Neural progenitor cell (in vitro differentiated cells): ENCODE results near the gene PCSK6. TPM values are rescaled to one million over a fixed set of nuclear protein-coding genes. Genes with fewer than 3 reads are reported as not detected.

Experiments used
- DNase-seq: peaks from one replicate; pipeline ENCODE4 v3.0.0-alpha.2; 2016; ENCODE audit warnings: low spot score
- H2AFZ ChIP-seq: fragments of 200-600 bp; sonication (generic); replicated peaks from 2 replicates; pipeline ENCODE4 v1.6.1; 2016; ENCODE audit warnings: antibody characterized with exemption
- H3F3A ChIP-seq: fragments of 200-600 bp; sonication (generic); 2 replicates; pipeline ENCODE4 v1.6.1; 2016; ENCODE audit warnings: antibody characterized with exemption, low read depth
- H3K27ac ChIP-seq: fragments of 200-600 bp; sonication (generic); 2 replicates; pipeline ENCODE4 v1.5.1; 2016; ENCODE audit warnings: mild to moderate bottlenecking
- H3K27me3 ChIP-seq: fragments of 200-600 bp; sonication (generic); 2 replicates; pipeline ENCODE4 v1.6.1; 2016; ENCODE audit warnings: mild to moderate bottlenecking, moderate library complexity
- H3K36me3 ChIP-seq: fragments of 200-600 bp; sonication (generic); 2 replicates; pipeline ENCODE4 v1.5.1; 2016
- H3K4me1 ChIP-seq: fragments of 200-600 bp; sonication (generic); 2 replicates; pipeline ENCODE4 v1.6.1; 2016; ENCODE audit warnings: mixed run types
- H3K4me2 ChIP-seq: fragments of 200-600 bp; sonication (generic); 2 replicates; pipeline ENCODE4 v1.6.1; 2016
- H3K4me3 ChIP-seq: fragments of 200-600 bp; sonication (generic); 2 replicates; pipeline ENCODE4 v1.5.1; 2016
- H3K79me2 ChIP-seq: fragments of 200-600 bp; sonication (generic); 2 replicates; pipeline ENCODE4 v1.6.1; 2016; ENCODE audit warnings: low read depth
- H3K9ac ChIP-seq: fragments of 200-600 bp; sonication (generic); 2 replicates; pipeline ENCODE4 v1.6.1; 2016
- H3K9me3 ChIP-seq: fragments of 200-600 bp; sonication (generic); 2 replicates; pipeline ENCODE4 v1.5.1; 2016; ENCODE audit warnings: low read depth
- H4K20me1 ChIP-seq: fragments of 200-600 bp; sonication (generic); 2 replicates; pipeline ENCODE4 v1.6.1; 2016; ENCODE audit warnings: low read depth
- H3K27ac Mint-ChIP-seq: 3 replicates; pipeline ENCODE4 v1.8.0; 2021; ENCODE audit warnings: mixed read lengths
- H3K27me3 Mint-ChIP-seq: 2 replicates; pipeline ENCODE4 v1.8.0; 2022; ENCODE audit warnings: low read depth, mild to moderate bottlenecking, inconsistent platforms, moderate library complexity, mixed read lengths; ENCODE audit not compliant: insufficient read depth
- H3K36me3 Mint-ChIP-seq: 3 replicates; pipeline ENCODE4 v1.8.0; 2021; ENCODE audit warnings: mixed read lengths
- H3K4me1 Mint-ChIP-seq: 3 replicates; pipeline ENCODE4 v1.8.0; 2021; ENCODE audit warnings: mixed read lengths
- H3K4me3 Mint-ChIP-seq: 3 replicates; pipeline ENCODE4 v1.8.0; 2021; ENCODE audit warnings: mild to moderate bottlenecking, moderate library complexity, mixed read lengths
- H3K9me3 Mint-ChIP-seq: 3 replicates; pipeline ENCODE4 v1.8.0; 2020; ENCODE audit warnings: mixed read lengths
- EZH2 ChIP-seq: fragments of 200-600 bp; sonication (generic); IDR thresholded peaks from 2 replicates; pipeline ENCODE4 v1.6.1; 2017; ENCODE audit warnings: antibody characterized with exemption, mild to moderate bottlenecking, moderate library complexity
- EZH2phosphoT487 ChIP-seq: fragments of 200-600 bp; sonication (generic); IDR thresholded peaks from 2 replicates; pipeline ENCODE4 v1.6.1; 2017; ENCODE audit warnings: antibody characterized with exemption
- total RNA-seq: library from RNA; depleted of rRNA; stranded (reverse); fragments of >200 nt; gene quantifications from 2 replicates; pipeline ENCODE4 v1.2.3, GENCODE V29; 2015; ENCODE audit warnings: low replicate concordance
- TF ChIP-seq, protein P1 (sequence below): fragments of 200-600 bp; sonication (generic); IDR thresholded peaks from 2 replicates; pipeline ENCODE4 v1.5.1; 2017; ENCODE audit warnings: antibody characterized with exemption, mild to moderate bottlenecking

PCSK6 gene
- total RNA-seq, 1 donor from 2014 or later = 1.9 TPM

DNA sequence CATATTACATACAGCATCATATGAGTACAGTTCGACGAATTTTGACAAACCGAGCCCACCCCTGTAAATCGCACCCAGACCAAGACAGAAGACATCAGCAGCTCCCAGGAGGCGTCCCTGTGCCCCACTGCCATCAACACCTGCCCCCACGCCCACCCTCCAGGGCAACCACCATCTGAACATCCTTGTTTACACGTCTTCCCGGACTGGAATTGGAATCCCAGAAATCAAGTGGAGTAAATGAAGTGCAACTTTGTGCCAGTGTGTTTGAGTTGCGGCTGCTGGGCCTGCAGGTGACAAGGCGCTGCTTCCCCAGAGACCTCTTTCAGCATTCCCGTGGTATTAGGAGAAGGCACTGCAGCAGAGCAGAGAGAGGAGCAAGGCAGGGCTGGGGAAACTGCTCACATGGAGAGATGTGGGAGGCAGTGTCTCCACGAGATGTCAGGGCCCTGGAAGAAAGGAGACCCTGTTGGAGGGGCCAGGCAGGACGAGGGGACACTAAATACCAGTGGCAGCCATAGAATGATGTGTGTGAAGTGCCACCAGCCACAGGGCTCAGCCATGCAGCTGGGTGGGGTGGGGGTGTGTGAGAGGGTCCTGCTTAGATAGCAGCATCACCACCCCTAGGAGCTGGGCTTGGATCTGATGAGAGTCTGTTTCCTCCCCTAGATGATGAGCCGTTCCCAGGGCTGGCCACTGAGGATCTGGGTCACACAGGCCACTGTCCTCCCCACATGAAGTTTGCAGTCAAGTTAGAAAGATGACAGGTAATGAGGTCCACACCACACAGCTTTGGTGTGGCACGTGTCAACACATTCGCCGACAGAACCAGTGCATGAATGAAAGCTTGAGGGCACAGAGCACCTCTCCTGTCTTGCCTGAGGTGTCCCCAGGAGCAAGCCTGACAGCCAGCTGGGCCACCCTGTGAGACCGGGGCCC, 33.4 kb upstream of the PCSK6 start:
- Histone ChIP-seq H3K4me1 (no peaks in the 10 kb centered on the region), H2AFZ (no peak overlapping the region), H4K20me1 (no peaks in the 10 kb centered on the region), H3K27me3 (no peaks in the 10 kb centered on the region), H3F3A (no peaks in the 10 kb centered on the region), H3K79me2 (no peaks in the 10 kb centered on the region), H3K36me3 (no peaks in the 10 kb centered on the region), H3K4me3 (no peak overlapping the region), H3K9me3 (no peaks in the 10 kb centered on the region), H3K27ac (no peak overlapping the region), H3K9ac (no peak overlapping the region), H3K4me2 (no peak overlapping the region)
- no peak overlapping the region for H3K27ac Mint-ChIP-seq
- H3K4me3 Mint-ChIP-seq = no peak overlapping the region
- H3K4me1 Mint-ChIP-seq = peaks cover 5% of the 10 kb centered on the region
- no peak for DNase-seq
- H3K27me3 Mint-ChIP-seq = peaks cover 4% of the 10 kb centered on the region
- peaks cover 10% of the 10 kb centered on the region for H3K9me3 Mint-ChIP-seq
- TF ChIP-seq EZH2phosphoT487 = no peak
- TF ChIP-seq, protein P1, sequence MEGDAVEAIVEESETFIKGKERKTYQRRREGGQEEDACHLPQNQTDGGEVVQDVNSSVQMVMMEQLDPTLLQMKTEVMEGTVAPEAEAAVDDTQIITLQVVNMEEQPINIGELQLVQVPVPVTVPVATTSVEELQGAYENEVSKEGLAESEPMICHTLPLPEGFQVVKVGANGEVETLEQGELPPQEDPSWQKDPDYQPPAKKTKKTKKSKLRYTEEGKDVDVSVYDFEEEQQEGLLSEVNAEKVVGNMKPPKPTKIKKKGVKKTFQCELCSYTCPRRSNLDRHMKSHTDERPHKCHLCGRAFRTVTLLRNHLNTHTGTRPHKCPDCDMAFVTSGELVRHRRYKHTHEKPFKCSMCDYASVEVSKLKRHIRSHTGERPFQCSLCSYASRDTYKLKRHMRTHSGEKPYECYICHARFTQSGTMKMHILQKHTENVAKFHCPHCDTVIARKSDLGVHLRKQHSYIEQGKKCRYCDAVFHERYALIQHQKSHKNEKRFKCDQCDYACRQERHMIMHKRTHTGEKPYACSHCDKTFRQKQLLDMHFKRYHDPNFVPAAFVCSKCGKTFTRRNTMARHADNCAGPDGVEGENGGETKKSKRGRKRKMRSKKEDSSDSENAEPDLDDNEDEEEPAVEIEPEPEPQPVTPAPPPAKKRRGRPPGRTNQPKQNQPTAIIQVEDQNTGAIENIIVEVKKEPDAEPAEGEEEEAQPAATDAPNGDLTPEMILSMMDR = no peak
- no peak for TF ChIP-seq EZH2
- H3K36me3 Mint-ChIP-seq = peaks cover 2% of the 10 kb centered on the region

DNA sequence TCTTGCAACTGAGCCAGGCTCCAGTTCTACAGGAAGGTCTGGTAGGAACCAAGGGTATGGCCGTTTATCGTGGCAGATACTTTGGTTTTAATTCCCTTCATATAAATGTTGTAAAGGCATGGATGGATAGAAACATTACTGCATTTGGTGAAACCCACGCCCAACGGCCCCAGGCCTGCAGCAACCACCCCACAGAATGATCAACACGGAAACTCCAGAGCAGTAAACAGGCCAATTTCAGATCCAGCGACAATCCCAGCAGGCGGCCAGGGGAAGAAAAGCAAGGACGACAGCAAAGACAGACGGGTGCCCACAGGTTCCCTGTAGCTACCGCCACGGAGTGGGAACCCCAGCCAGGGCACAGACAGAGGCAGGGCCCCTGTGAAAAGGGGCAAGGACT, 32.6 kb upstream of the PCSK6 start:
- peaks cover 5% of the 10 kb centered on the region for H3K9me3 ChIP-seq
- H3K4me3 ChIP-seq = no peak overlapping the region
- DNase-seq = no peak
- no peak overlapping the region for H3K4me2 ChIP-seq
- no peaks in the 10 kb centered on the region for H3K79me2 ChIP-seq
- peaks cover 4% of the 10 kb centered on the region for H3K27me3 Mint-ChIP-seq
- no peaks in the 10 kb centered on the region for H3K4me1 ChIP-seq
- H3K27ac ChIP-seq = no peak overlapping the region
- no peak overlapping the region for H3K9ac ChIP-seq
- TF ChIP-seq EZH2phosphoT487 (no peak), EZH2 (no peak)
- TF ChIP-seq, protein P1 = no peak
- H3K9me3 Mint-ChIP-seq = peaks cover 16% of the 10 kb centered on the region
- H4K20me1 ChIP-seq = no peaks in the 10 kb centered on the region
- H3K4me3 Mint-ChIP-seq = no peak overlapping the region
- no peak overlapping the region for H3K27ac Mint-ChIP-seq
- no peaks in the 10 kb centered on the region for H3K27me3 ChIP-seq
- H2AFZ ChIP-seq = no peak overlapping the region
- H3K36me3 Mint-ChIP-seq = peaks cover 2% of the 10 kb centered on the region
- H3K4me1 Mint-ChIP-seq = peaks cover 4% of the 10 kb centered on the region
- H3K36me3 ChIP-seq = no peaks in the 10 kb centered on the region
- H3F3A ChIP-seq = no peaks in the 10 kb centered on the region

DNA sequence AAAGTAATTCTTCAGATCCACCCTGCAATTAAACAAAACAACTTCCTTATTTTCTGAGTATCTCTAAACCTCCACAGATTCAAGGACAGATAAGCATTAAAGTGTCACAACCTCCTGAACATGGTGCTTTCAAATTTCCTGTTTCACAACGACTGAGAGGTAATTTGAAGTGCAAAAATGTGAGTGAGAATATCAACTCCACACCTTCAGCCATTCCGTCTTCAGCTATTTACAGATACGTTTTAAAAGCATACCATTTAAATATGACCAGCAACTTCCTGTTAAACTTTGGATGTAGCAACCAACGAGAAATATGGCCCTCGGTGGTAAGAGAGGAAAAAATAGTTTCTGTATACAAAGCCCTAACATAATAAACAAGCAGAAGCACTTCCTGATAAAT, 32.1 kb upstream of the PCSK6 start:
- DNase-seq = no peak
- peaks cover 2% of the 10 kb centered on the region for H3K36me3 Mint-ChIP-seq
- no peaks in the 10 kb centered on the region for H3K79me2 ChIP-seq

More for the DNA sequence above, 32.1 kb upstream of the PCSK6 start:
- Histone ChIP-seq H3F3A (no peaks in the 10 kb centered on the region), H3K9me3 (peaks cover 9% of the 10 kb centered on the region), H3K4me2 (no peak overlapping the region), H4K20me1 (no peaks in the 10 kb centered on the region), H3K27ac (no peak overlapping the region), H2AFZ (no peak overlapping the region), H3K4me1 (no peaks in the 10 kb centered on the region), H3K27me3 (no peaks in the 10 kb centered on the region), H3K36me3 (no peaks in the 10 kb centered on the region), H3K9ac (no peak overlapping the region), H3K4me3 (no peak overlapping the region)
- peaks cover 4% of the 10 kb centered on the region for H3K4me1 Mint-ChIP-seq
- H3K27me3 Mint-ChIP-seq = peaks cover 2% of the 10 kb centered on the region
- no peak overlapping the region for H3K27ac Mint-ChIP-seq
- no peak overlapping the region for H3K4me3 Mint-ChIP-seq
- TF ChIP-seq, protein P1 = no peak
- TF ChIP-seq EZH2 (no peak), EZH2phosphoT487 (no peak)
- H3K9me3 Mint-ChIP-seq = peaks cover 20% of the 10 kb centered on the region
